ENCODE results near the gene UBE2Z.
"Not testable (repeated sequence)": the region's sequence is repeated elsewhere in the genome, so short reads cannot be mapped to it uniquely, and the experiment has no call there.

The UBE2Z gene

GRCh38 chr17:48908047-48908843, at the start of gene UBE2Z:
Gene UBE2Z (plus strand): TSS chr17:48908407. CDS start chr17:48908504, 97 bp downstream.
- peak; percentile 83 to 95 for DNase-seq

DNA sequence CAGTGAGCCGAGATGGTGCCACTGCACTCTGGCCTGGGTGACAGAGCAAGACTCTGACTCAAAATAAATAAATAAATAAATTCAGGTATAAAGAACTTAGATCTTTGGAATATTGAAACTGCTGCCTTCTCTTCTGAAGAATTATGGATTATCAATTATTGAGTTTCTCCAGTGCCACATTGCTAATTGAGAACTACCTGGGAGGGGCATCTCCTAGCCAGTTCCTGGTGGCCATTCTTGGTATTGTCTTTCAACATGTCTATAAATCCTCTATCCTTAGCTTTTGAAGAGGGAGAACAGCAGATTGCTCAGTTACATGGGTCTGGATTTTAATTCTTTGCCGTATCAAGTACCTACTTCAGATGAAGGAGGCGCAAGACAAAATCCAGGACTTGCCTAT, 48.2 kb upstream of the UBE2Z start:
- no peak for DNase-seq

DNA sequence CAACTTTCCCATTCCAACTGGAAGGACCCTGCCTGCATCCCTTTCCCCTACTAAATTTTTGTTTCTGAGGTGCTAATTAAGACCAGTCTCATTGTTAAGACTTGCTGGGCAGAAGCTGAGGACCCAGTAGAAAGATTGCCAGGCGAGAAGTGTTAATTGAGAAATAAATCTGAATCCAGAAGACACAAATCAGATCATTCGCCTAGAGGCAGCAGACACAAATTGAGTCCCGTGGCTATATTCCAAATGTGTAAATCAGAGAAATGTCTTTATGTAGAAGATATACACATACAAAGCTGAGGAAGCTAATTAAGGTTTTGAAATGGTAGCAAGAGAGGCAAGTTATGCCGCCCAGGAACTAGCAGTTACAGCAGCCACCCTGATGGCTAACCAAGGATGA, 47.8 kb upstream of the UBE2Z start:
- DNase-seq, result no peak

DNA sequence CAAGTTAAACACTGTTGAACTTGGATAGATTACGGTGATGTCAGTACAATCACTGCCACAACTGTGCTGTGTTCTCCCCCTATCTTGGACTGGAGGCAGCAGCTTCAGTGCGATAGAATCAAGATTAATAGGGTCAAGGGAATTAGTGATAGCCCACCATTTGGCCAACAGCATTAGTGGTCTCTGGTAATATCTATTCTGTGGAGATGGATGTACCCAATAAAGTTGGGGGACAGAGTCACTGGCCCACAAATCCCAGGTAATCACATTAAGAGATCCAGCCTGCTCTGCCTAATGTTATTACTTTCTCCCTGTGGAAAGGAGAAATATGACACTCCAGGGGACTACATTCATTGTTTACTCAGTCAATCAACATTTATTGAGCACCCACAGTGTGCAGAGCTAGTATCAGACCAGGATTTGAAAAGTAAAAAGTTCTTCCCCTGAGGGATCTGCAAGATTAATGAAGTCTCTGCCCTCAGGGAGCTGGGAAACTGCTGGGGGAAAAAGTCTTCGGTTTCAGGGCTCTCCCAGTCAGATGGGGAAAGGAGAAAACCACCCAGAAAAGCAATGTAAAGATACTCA, 39.2 kb upstream of the UBE2Z start:
- no peak for DNase-seq

DNA sequence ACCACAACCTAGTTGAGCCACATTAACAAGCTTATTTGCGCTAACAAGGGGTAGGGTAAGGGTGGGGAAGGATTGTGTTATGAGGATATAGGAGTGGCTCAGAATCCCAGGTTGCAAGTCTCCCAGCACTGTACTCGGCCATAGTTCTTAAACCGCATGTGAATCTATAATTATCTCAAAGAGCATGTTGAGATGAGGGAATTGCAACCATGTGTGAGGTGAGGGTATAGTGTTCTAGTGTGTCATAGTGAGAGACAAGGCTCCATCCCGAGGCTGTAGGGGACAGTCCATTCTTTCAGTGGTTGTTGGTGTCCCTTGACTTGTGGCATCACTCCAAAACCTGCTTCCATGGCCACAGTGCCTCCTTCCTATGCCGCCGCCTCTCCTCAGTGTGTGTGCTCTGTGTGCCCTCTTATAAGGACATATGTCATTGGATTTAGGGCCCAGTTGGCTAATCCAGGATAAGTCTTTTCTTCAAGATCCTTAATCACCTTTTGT, 38.3 kb upstream of the UBE2Z start:
- DNase-seq, result no peak

DNA sequence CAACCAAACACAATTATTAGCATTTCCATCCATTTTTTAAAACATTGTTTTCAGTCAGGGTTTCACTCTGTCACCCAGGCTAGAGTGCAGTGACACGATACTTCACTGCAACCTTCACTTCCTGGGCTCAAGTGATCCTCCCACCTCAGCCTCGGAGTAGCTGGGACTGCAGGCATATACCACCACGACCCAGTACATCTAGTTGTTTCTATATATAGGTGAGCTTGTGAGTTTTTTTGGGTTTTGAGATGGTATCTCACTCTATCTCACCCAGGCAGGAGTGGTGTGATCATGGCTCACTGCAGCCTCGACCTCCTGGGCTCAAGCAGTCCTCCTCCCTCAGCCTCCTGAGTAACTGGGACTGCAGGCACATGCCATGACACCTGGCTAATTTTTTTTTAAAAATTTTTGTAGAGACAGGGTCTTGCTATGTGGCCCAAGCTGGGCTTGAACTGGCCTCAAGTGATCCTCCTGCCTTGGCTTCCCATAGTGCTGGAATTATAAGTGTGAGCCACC, 37.1 kb upstream of the UBE2Z start:
- DNase-seq, result no peak

GRCh38 chr17:48871551-48872351, 36.5 kb upstream of the UBE2Z start:
- no peak for DNase-seq

- DNase-seq, result not testable (repeated sequence)
Observed at GRCh38 chr17:48872409-48872808, 35.8 kb upstream of the UBE2Z start.

DNA sequence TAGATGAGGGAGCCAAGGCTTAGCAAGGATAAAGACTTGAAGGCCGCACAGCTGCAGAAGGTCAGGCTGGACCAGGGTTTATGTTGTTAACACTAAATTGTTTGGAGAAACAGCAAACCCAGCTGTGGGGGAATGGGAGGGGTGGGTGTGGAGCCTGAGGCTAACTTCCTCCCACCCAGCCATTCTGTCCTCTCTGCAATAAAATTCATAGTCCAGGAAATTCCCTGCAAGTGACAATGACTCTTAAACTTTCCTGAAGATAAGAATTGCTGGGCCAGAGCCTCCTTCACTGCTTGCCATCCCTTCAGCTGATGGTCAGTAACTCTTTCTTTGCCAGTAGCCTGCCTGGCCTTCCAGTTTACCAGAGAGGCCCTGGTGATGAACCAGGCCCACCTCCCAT, 35.0 kb upstream of the UBE2Z start:
- no peak for DNase-seq

- DNase-seq, result no peak
Observed at GRCh38 chr17:48873696-48874443, 34.3 kb upstream of the UBE2Z start.

DNA sequence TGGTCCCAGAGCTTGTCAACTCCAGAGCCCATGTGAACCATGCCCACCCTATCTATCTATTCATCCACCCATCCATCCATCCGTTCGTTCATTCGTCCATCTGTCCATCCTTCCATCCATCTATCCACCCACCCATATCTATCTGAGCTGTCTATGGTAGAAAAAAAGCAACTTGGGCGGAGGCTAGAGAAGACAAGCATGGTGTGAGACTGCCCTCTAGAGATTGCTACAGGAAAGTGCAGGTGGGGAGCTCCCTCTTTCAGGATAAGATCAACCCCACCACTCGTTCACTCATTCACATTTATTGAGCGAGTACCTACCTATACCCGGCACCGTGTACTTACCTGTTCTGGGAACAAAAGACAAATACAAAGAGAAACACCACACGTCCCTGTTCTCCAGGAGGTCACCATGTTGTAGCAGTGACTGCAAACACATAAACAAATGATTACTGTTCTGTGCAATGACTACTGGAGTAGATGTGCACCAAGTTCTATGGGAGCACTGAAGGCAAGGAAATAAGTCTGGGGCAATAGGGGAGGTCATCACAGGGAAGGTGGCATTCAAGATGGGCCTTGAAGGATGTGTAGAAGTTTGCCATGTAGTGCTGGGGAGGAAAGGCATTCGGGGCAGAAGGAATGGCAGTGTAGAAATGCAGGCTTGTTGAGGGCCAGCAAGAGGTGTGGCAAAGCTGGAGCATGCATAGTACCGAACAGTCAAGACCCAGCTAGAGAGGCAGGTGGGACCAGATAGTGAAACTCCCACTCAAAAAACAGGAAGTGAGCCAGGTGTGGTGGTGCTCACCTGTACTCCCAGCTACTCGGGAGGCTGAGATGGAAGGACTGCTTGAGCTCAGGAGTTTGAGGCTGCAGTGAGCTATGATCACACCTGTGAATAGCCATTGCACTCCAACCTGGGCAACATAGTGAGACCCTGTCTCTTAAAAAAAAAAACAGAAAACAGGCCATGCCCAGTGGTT, 29.0 kb upstream of the UBE2Z start:
- no peak for DNase-seq

DNA sequence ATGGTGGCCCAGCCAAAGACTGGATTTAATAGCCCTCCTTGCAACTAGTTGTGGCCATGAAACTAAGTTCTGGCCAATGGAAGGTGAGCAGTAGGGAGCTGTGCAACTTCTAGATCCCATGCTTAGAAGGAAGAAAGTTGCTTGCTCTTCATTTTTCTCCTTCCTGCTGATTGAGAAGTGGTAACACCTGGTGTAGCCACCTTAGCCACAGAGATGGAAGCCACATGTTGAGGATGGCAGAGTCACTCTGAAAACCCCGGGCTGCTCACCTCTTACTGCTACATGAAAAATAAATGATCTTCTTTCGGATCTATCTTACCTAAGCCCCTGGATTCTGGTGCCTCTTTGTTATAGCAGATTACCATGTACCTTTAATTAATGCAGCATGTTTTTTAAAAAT, 25.9 kb upstream of the UBE2Z start:
- DNase-seq, result no peak

GRCh38 chr17:48883171-48883570, 25.0 kb upstream of the UBE2Z start:
- no peak for DNase-seq

GRCh38 chr17:48890086-48890485, 18.1 kb upstream of the UBE2Z start:
- no peak for DNase-seq

- no peak for DNase-seq
Observed at GRCh38 chr17:48892940-48893645, 15.1 kb upstream of the UBE2Z start.

- DNase-seq, result no peak
Observed at GRCh38 chr17:48893646-48894508, 14.3 kb upstream of the UBE2Z start.

GRCh38 chr17:48894886-48895285, 13.3 kb upstream of the UBE2Z start:
- no peak for DNase-seq

DNA sequence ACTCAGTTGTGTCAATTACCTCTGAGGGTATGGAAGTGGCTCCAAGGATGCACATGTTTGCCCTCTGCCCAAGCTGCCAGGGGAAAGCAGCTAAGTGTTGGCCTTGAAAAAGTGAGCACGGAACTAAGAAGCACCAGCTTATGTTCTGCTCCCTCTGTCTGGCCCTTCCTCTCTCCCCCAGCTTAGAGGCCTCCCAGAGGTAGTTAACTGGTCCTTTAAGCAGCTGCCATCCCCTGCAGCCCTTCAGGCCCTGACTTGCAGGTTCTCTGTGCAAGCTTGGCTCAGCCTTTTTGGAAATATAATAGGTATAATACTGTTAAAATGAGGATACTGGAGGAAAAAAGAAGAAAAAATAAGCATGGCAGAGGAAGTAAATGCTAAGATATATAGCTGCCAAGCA, 7.0 kb upstream of the UBE2Z start:
- no peak for DNase-seq

DNA sequence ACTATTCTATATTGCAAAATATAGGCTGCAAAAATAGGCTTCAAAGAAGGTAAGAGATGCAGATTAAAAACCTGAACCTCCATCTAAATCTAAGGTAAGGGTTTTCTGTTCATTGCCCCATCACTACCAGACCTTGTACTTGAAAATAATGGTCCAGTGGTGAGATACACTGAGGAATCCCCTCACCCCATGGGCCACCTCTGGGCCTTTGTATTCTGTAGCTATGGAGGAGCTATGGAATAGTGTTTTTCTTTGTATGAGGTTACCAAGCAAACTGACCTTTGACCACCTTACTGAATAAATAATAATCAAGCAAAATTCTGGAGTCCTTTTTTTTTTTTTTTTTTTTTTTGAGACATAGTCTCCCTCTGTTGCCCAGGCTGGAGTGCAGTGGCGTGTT, 4.8 kb upstream of the UBE2Z start:
- DNase-seq, result no peak

GRCh38 chr17:48904428-48904827, 3.8 kb upstream of the UBE2Z start:
- DNase-seq, result no peak
